Left ventricle myocardium inferior (tissue), 1 donor: Measurements from ENCODE around the gene MMP7. TPM values are rescaled to one million over a fixed set of nuclear protein-coding genes. Genes with fewer than 3 reads are reported as not detected.

ENCODE experiments used
- DNase-seq: peaks from one replicate; pipeline ENCODE4 v3.0.0-alpha.2; 2020
- H3K27ac ChIP-seq: fragments of 200-600 bp; replicated peaks from 2 replicates; pipeline ENCODE4 v1.8.0; 2021
- H3K27me3 ChIP-seq: fragments of 200-600 bp; 2 replicates; pipeline ENCODE4 v1.8.0; 2021; ENCODE audit warnings: low read depth
- H3K36me3 ChIP-seq: fragments of 200-600 bp; 2 replicates; pipeline ENCODE4 v1.8.0; 2021
- H3K4me1 ChIP-seq: fragments of 200-600 bp; 2 replicates; pipeline ENCODE4 v1.8.0; 2021
- H3K4me3 ChIP-seq: fragments of 200-600 bp; 2 replicates; pipeline ENCODE4 v1.8.0; 2021; ENCODE audit warnings: mild to moderate bottlenecking, moderate library complexity
- H3K9me3 ChIP-seq: fragments of 200-600 bp; replicated peaks from 2 replicates; pipeline ENCODE4 v1.8.0; 2021
- intact Hi-C: fragments of 100-400 bp; cut with micrococcal nuclease; formaldehyde crosslinking; loops from one replicate; pipeline ENCODE4 v1.11.0; 2022
- long read RNA-seq: library from polyadenylated mRNA; unstranded; transcript quantifications from one replicate; pipeline ENCODE4 v2.0.0, GENCODE V29; 2021
- total RNA-seq: library from RNA; stranded (reverse); fragmentation: NEBNext Ultra II Directional; extraction: Animal tissue kit (Norgen Biotek cat#: 25700); gene quantifications from one replicate; pipeline ENCODE4 v1.2.1, GENCODE V29; 2021
- TF ChIP-seq, protein P1 (sequence below): fragments of 200-600 bp; IDR thresholded peaks from 2 replicates; pipeline ENCODE4 v1.8.0; 2021; ENCODE audit warnings: antibody characterized with exemption, mild to moderate bottlenecking, borderline replicate concordance
- donor health status: DM: no; HTN: yes; CAD: no; lungs with severe emphysema.

MMP7 gene
- not detected for total RNA-seq
- long read RNA-seq, result 0 reads

- H3K4me3 ChIP-seq, result no peak within 1 kb of the TSS
- DNase-seq, result no peak
- H3K9me3 ChIP-seq, result no peaks in the 10 kb centered on the region
- no peaks in the 10 kb centered on the region for H3K4me1 ChIP-seq
- H3K27ac ChIP-seq, result no peak within 1 kb of the TSS
- H3K36me3 ChIP-seq, result no peaks in the 10 kb centered on the region
- intact Hi-C loops, result no loop called here
- TF ChIP-seq, protein P1, sequence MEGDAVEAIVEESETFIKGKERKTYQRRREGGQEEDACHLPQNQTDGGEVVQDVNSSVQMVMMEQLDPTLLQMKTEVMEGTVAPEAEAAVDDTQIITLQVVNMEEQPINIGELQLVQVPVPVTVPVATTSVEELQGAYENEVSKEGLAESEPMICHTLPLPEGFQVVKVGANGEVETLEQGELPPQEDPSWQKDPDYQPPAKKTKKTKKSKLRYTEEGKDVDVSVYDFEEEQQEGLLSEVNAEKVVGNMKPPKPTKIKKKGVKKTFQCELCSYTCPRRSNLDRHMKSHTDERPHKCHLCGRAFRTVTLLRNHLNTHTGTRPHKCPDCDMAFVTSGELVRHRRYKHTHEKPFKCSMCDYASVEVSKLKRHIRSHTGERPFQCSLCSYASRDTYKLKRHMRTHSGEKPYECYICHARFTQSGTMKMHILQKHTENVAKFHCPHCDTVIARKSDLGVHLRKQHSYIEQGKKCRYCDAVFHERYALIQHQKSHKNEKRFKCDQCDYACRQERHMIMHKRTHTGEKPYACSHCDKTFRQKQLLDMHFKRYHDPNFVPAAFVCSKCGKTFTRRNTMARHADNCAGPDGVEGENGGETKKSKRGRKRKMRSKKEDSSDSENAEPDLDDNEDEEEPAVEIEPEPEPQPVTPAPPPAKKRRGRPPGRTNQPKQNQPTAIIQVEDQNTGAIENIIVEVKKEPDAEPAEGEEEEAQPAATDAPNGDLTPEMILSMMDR, result no peak
- peaks cover 12% of the 10 kb centered on the region for H3K27me3 ChIP-seq
These were observed at the start of gene MMP7 for GRCh38 chr11:102530558-102530957. Gene MMP7, minus strand, starts transcription at chr11:102530747. Its CDS starts 47 bp downstream, at chr11:102530700.

- intact Hi-C loops, result no loop called here
- Histone ChIP-seq H3K4me1 (no peaks in the 10 kb centered on the region), H3K27ac (no peak overlapping the region), H3K27me3 (no peaks in the 10 kb centered on the region), H3K4me3 (no peak overlapping the region), H3K9me3 (no peaks in the 10 kb centered on the region), H3K36me3 (no peaks in the 10 kb centered on the region)
- no peak for DNase-seq
- TF ChIP-seq, protein P1, result no peak
These were observed 47.2 kb upstream of the MMP7 start for GRCh38 chr11:102577723-102578122.

- no peaks in the 10 kb centered on the region for H3K9me3 ChIP-seq
- DNase-seq, result no peak
- intact Hi-C loops, result no loop called here
- H3K27ac ChIP-seq, result no peak overlapping the region
- H3K4me3 ChIP-seq, result no peak overlapping the region
- no peaks in the 10 kb centered on the region for H3K27me3 ChIP-seq
- H3K4me1 ChIP-seq, result no peaks in the 10 kb centered on the region
- no peaks in the 10 kb centered on the region for H3K36me3 ChIP-seq
- TF ChIP-seq, protein P1, result no peak
These were observed 46.6 kb upstream of the MMP7 start for GRCh38 chr11:102577182-102577581.

DNA sequence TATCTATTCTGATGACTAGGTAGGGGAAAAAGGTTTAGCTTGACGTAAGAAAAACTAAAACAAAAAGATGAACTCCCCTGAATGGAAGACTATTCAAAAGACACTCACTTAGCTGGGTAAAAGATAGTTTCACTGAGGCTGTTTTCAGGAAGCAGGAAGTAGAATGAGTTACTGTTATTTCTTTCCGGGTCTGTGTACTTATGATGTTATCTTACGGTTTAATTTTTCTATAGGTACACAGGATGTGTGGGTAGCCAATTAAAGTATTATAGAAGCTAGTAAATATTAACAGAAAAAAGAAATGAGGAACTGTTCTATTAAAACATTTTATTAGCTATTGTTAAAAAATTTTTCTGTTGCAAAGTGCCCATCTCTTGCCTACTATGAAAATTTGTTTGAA, 45.8 kb upstream of the MMP7 start:
- Histone ChIP-seq H3K4me1 (no peaks in the 10 kb centered on the region), H3K36me3 (no peaks in the 10 kb centered on the region), H3K27me3 (no peaks in the 10 kb centered on the region), H3K9me3 (no peaks in the 10 kb centered on the region), H3K4me3 (no peak overlapping the region), H3K27ac (no peak overlapping the region)
- intact Hi-C loops, result no loop called here
- no peak for DNase-seq
- TF ChIP-seq, protein P1, result no peak

- DNase-seq, result no peak
- intact Hi-C loops, result no loop called here
- no peaks in the 10 kb centered on the region for H3K27me3 ChIP-seq
- no peaks in the 10 kb centered on the region for H3K36me3 ChIP-seq
- TF ChIP-seq, protein P1, result no peak
- H3K4me3 ChIP-seq, result no peak overlapping the region
- no peaks in the 10 kb centered on the region for H3K4me1 ChIP-seq
- H3K9me3 ChIP-seq, result no peaks in the 10 kb centered on the region
- H3K27ac ChIP-seq, result no peak overlapping the region
These were observed 44.5 kb upstream of the MMP7 start for GRCh38 chr11:102575012-102575411.

- intact Hi-C loops, result no loop called here
- H3K9me3 ChIP-seq, result no peaks in the 10 kb centered on the region
- TF ChIP-seq, protein P1, result no peak
- no peaks in the 10 kb centered on the region for H3K27me3 ChIP-seq
- H3K4me1 ChIP-seq, result no peaks in the 10 kb centered on the region
- no peak for DNase-seq
- H3K4me3 ChIP-seq, result no peak overlapping the region
- no peaks in the 10 kb centered on the region for H3K36me3 ChIP-seq
- H3K27ac ChIP-seq, result no peak overlapping the region
These were observed 43.3 kb upstream of the MMP7 start for GRCh38 chr11:102573851-102574250.
